WTC11 (cell line): Measurements from ENCODE around the gene GLRX. TPM values are rescaled to one million over a fixed set of nuclear protein-coding genes. Genes with fewer than 3 reads are reported as not detected.

Source experiments
- ATAC-seq: fragments of 200-7000 bp; cut with Tn5 transposase; 2 replicates; pipeline ENCODE4 v1.10.0; 2021; ENCODE audit warnings: mild to moderate bottlenecking, moderate library complexity
- CTCF ChIA-PET: fragments of 300-600 bp; sonication (Branson Sonifier 250); formaldehyde crosslinking; loops from one replicate; lab custom pipeline; 2021; ENCODE audit warnings: antibody characterized with exemption; lab: Charles Lee
- POLR2A ChIA-PET: fragments of 350-600 bp; sonication (Branson Sonifier 250); formaldehyde crosslinking; loops from one replicate; lab custom pipeline; 2021; ENCODE audit warnings: antibody characterized with exemption; lab: Charles Lee
- DNase-seq: peaks from one replicate; pipeline ENCODE4 v3.0.0; 2021; ENCODE audit warnings: low spot score
- H3K27ac Mint-ChIP-seq: 2 replicates; pipeline ENCODE4 v1.8.0; 2021; ENCODE audit warnings: mixed read lengths
- H3K27me3 Mint-ChIP-seq: 2 replicates; pipeline ENCODE4 v1.8.0; 2021; ENCODE audit warnings: low read depth, mild to moderate bottlenecking, moderate library complexity, mixed read lengths
- H3K36me3 Mint-ChIP-seq: 2 replicates; pipeline ENCODE4 v1.8.0; 2021; ENCODE audit warnings: mixed read lengths
- H3K4me1 Mint-ChIP-seq: 2 replicates; pipeline ENCODE4 v1.8.0; 2022; ENCODE audit warnings: mixed read lengths
- H3K4me3 Mint-ChIP-seq: 2 replicates; pipeline ENCODE4 v1.8.0; 2021; ENCODE audit warnings: mild to moderate bottlenecking, moderate library complexity, mixed read lengths
- H3K9me3 Mint-ChIP-seq: 2 replicates; pipeline ENCODE4 v1.8.0; 2021; ENCODE audit warnings: mixed read lengths
- AR ChIP-seq: fragments of 250-450 bp; sonication (Bioruptor Pico); IDR thresholded peaks from 2 replicates; pipeline ENCODE4 v1.9.0; 2021; ENCODE audit warnings: mild to moderate bottlenecking
- ATF2 ChIP-seq: sonication (generic); formaldehyde crosslinking; IDR thresholded peaks from 2 replicates; pipeline ENCODE4 v1.8.1; 2022; ENCODE audit warnings: low read depth, missing genetic modification reagents, borderline replicate concordance
- CREM ChIP-seq: sonication (generic); formaldehyde crosslinking; IDR thresholded peaks from 2 replicates; pipeline ENCODE4 v1.8.1; 2022; ENCODE audit warnings: mild to moderate bottlenecking, missing genetic modification reagents, moderate library complexity
- FOXJ3 ChIP-seq: sonication (generic); formaldehyde crosslinking; IDR thresholded peaks from 2 replicates; pipeline ENCODE4 v1.9.0; 2021; ENCODE audit warnings: missing genetic modification reagents, mild to moderate bottlenecking, borderline replicate concordance
- FOXP1 ChIP-seq: sonication (generic); formaldehyde crosslinking; IDR thresholded peaks from 2 replicates; pipeline ENCODE4 v1.8.0; 2022; ENCODE audit warnings: missing genetic modification reagents, mild to moderate bottlenecking, moderate library complexity, borderline replicate concordance
- JUN ChIP-seq: sonication (generic); formaldehyde crosslinking; IDR thresholded peaks from 2 replicates; pipeline ENCODE4 v1.8.0; 2023; ENCODE audit warnings: mild to moderate bottlenecking, missing genetic modification reagents
- NFYB ChIP-seq: sonication (generic); formaldehyde crosslinking; conservative IDR thresholded peaks from 2 replicates; pipeline ENCODE4 v1.8.0; 2022; ENCODE audit warnings: low read depth, missing genetic modification reagents
- NR1H2 ChIP-seq: sonication (generic); formaldehyde crosslinking; IDR thresholded peaks from 2 replicates; pipeline ENCODE4 v1.9.0; 2021; ENCODE audit warnings: mild to moderate bottlenecking, moderate library complexity, missing genetic modification reagents
- TCF7 ChIP-seq: sonication (generic); formaldehyde crosslinking; IDR thresholded peaks from 2 replicates; pipeline ENCODE4 v1.8.0; 2022; ENCODE audit warnings: mild to moderate bottlenecking, low read depth, missing genetic modification reagents, moderate library complexity
- ZNF138 ChIP-seq: sonication (generic); formaldehyde crosslinking; conservative IDR thresholded peaks from 2 replicates; pipeline ENCODE4 v1.8.1; 2022; ENCODE audit warnings: mild to moderate bottlenecking, moderate library complexity, missing genetic modification reagents
- ZNF232 ChIP-seq: sonication (generic); formaldehyde crosslinking; IDR thresholded peaks from 2 replicates; pipeline ENCODE4 v1.8.0; 2022; ENCODE audit warnings: mild to moderate bottlenecking, missing genetic modification reagents
- ZNF423 ChIP-seq: fragments of 250-450 bp; sonication (Bioruptor Pico); IDR thresholded peaks from 2 replicates; pipeline ENCODE4 v2.1.2; 2022; ENCODE audit warnings: mild to moderate bottlenecking, moderate library complexity
- ZSCAN18 ChIP-seq: fragments of 250-450 bp; sonication (Bioruptor Pico); IDR thresholded peaks from 2 replicates; pipeline ENCODE4 v2.1.2; 2022; ENCODE audit warnings: mild to moderate bottlenecking, moderate library complexity
- total RNA-seq: library from RNA; stranded (reverse); gene quantifications from 3 replicates; pipeline ENCODE4 v1.2.3, GENCODE V29; 2021
- TF ChIP-seq, protein P1 (sequence below): sonication (generic); formaldehyde crosslinking; IDR thresholded peaks from 2 replicates; pipeline ENCODE4 v1.8.0; 2023; ENCODE audit warnings: missing genetic modification reagents, mild to moderate bottlenecking, borderline replicate concordance
- TF ChIP-seq, protein P2 (sequence below): fragments of 250-450 bp; sonication (Bioruptor Pico); IDR thresholded peaks from 2 replicates; pipeline ENCODE4 v1.8.0; 2021; ENCODE audit warnings: mild to moderate bottlenecking

Gene GLRX
- total RNA-seq, 1 experiment from 2014 or later = 15.9 TPM

DNA sequence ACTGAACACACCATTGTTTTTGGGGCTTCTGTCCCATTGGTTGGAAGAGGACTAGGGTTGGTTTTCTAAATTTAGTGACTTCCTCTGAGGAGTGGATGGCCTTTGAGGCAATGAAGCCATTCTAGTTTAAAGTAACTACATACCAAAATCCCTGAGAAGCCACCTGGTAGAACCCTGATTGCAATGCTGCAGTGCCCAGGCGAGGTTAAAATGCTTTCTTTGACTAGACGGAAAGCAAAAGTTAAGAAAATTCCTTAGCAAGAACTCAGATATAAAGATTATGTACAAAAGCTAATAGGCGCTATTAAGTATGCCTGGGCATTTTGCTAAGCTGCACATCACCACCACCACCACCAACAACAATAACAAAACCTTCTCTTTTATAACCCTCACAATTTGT, 20.6 kb downstream of the GLRX start (continued):
- no peak for TF ChIP-seq ATF2
- TF ChIP-seq FOXP1 = no peak
- TF ChIP-seq, protein P1, sequence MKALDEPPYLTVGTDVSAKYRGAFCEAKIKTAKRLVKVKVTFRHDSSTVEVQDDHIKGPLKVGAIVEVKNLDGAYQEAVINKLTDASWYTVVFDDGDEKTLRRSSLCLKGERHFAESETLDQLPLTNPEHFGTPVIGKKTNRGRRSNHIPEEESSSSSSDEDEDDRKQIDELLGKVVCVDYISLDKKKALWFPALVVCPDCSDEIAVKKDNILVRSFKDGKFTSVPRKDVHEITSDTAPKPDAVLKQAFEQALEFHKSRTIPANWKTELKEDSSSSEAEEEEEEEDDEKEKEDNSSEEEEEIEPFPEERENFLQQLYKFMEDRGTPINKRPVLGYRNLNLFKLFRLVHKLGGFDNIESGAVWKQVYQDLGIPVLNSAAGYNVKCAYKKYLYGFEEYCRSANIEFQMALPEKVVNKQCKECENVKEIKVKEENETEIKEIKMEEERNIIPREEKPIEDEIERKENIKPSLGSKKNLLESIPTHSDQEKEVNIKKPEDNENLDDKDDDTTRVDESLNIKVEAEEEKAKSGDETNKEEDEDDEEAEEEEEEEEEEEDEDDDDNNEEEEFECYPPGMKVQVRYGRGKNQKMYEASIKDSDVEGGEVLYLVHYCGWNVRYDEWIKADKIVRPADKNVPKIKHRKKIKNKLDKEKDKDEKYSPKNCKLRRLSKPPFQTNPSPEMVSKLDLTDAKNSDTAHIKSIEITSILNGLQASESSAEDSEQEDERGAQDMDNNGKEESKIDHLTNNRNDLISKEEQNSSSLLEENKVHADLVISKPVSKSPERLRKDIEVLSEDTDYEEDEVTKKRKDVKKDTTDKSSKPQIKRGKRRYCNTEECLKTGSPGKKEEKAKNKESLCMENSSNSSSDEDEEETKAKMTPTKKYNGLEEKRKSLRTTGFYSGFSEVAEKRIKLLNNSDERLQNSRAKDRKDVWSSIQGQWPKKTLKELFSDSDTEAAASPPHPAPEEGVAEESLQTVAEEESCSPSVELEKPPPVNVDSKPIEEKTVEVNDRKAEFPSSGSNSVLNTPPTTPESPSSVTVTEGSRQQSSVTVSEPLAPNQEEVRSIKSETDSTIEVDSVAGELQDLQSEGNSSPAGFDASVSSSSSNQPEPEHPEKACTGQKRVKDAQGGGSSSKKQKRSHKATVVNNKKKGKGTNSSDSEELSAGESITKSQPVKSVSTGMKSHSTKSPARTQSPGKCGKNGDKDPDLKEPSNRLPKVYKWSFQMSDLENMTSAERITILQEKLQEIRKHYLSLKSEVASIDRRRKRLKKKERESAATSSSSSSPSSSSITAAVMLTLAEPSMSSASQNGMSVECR = no peak
- TF ChIP-seq TCF7 (CRISPR knock-in tag) = no peak
- TF ChIP-seq AR (CRISPR knock-in tag) = no peak
- no peak for TF ChIP-seq NFYB (CRISPR knock-in tag)
- TF ChIP-seq, protein P2, sequence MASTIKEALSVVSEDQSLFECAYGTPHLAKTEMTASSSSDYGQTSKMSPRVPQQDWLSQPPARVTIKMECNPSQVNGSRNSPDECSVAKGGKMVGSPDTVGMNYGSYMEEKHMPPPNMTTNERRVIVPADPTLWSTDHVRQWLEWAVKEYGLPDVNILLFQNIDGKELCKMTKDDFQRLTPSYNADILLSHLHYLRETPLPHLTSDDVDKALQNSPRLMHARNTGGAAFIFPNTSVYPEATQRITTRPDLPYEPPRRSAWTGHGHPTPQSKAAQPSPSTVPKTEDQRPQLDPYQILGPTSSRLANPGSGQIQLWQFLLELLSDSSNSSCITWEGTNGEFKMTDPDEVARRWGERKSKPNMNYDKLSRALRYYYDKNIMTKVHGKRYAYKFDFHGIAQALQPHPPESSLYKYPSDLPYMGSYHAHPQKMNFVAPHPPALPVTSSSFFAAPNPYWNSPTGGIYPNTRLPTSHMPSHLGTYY = no peak

GRCh38 chr5:95801532-95801931, 21.0 kb downstream of the GLRX start:
- H3K27me3 Mint-ChIP-seq = no peaks in the 10 kb centered on the region
- ChIA-PET POLR2A (no interaction called here), CTCF (no interaction called here)
- no peak overlapping the region for H3K4me3 Mint-ChIP-seq
- H3K4me1 Mint-ChIP-seq = no peaks in the 10 kb centered on the region
- DNase-seq = no peak
- no peak for TF ChIP-seq ATF2
- TF ChIP-seq ZNF232 (CRISPR knock-in tag) = no peak
- no peak for TF ChIP-seq ZNF423 (CRISPR knock-in tag)
- TF ChIP-seq ZNF138 (CRISPR knock-in tag) = no peak
- TF ChIP-seq, protein P1 = no peak
- TF ChIP-seq FOXJ3 (CRISPR knock-in tag) = no peak
- TF ChIP-seq ZSCAN18 (CRISPR knock-in tag) = no peak
- no peak for TF ChIP-seq CREM (CRISPR knock-in tag)
- no peak for TF ChIP-seq JUN
- TF ChIP-seq NR1H2 (CRISPR knock-in tag) = no peak
- H3K27ac Mint-ChIP-seq = no peak overlapping the region
- H3K9me3 Mint-ChIP-seq = peaks cover 16% of the 10 kb centered on the region
- no peak for ATAC-seq
- no peaks in the 10 kb centered on the region for H3K36me3 Mint-ChIP-seq
